NB4 (cell line): ENCODE data around the gene LRRC1.

Experiments used
- CTCF ChIP-seq: IDR thresholded peaks from one replicate; pipeline ENCODE4 v1.5.1; 2012; ENCODE audit warnings: low read depth, low read length
- MYC ChIP-seq: IDR thresholded peaks from 2 replicates; pipeline ENCODE4 v1.6.1; 2011; ENCODE audit warnings: low read depth, low read length

GRCh38 chr6:53861518-53861917 is 66.7 kb downstream of the LRRC1 start:
- TF ChIP-seq CTCF (no peak), MYC (no peak)
